ENCODE data around the gene ZBTB16. TPM values are rescaled to one million over a fixed set of nuclear protein-coding genes. Genes with fewer than 3 reads are reported as not detected.

The ZBTB16 gene
- total RNA-seq, 1 donor = under 0.01 TPM

DNA sequence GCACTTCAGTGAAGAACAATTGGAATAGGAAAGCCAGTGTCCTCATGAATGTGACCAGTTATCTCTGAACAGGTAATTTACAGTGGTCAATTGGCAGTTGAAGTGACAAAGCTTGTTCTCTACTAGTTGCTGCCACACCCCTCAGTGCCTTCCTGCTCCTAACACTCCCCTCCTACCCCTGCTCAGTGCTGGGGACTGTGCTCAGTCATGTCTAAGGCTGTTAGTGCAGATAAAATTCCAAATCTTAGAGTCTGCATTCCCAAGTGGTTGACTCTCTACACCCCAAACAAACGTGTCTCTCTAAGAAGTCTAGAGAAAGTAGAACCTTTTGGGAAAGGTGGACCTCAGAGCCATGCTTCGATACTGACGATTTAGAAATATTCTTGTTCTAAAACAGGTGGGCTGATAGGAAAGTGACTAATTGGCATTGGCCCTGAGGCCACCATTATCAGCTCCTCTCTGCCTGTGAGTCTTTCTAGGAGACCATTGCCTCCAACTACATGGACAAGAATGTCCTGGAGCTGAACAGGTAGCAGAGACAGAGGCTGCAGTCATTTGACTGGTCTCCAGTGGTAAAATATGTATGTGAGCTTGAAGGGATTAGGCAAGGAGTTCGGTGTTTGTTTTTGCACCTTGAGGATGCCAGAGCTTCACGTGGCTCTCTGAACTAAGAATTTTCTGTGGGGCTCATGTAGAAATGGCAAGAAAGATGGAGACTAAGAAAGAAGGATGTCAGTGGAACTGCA, 214.6 kb downstream of the ZBTB16 start:
- Histone ChIP-seq H3K27ac (ENCODE audit: low read depth, low read length) (no peak overlapping the region), H2AFZ (ENCODE audit: low read length) (no peak overlapping the region), H4K20me1 (ENCODE audit: insufficient read depth, low read length) (no peaks in the 10 kb centered on the region), H3K27me3 (ENCODE audit: insufficient read depth, low read length) (peaks cover 55% of the 10 kb centered on the region), H3K36me3 (ENCODE audit: insufficient read depth, low read length) (no peaks in the 10 kb centered on the region), H3K4me3 (ENCODE audit: insufficient read depth, low read length) (no peak overlapping the region), H3K79me2 (ENCODE audit: insufficient read depth, low read length) (no peaks in the 10 kb centered on the region), H3K9me3 (ENCODE audit: low read depth, low read length) (no peaks in the 10 kb centered on the region), H3K4me1 (ENCODE audit: insufficient read depth, low read length) (no peaks in the 10 kb centered on the region), H3K4me2 (ENCODE audit: insufficient read depth, low read length) (no peak overlapping the region)
- TF ChIP-seq, protein P1, sequence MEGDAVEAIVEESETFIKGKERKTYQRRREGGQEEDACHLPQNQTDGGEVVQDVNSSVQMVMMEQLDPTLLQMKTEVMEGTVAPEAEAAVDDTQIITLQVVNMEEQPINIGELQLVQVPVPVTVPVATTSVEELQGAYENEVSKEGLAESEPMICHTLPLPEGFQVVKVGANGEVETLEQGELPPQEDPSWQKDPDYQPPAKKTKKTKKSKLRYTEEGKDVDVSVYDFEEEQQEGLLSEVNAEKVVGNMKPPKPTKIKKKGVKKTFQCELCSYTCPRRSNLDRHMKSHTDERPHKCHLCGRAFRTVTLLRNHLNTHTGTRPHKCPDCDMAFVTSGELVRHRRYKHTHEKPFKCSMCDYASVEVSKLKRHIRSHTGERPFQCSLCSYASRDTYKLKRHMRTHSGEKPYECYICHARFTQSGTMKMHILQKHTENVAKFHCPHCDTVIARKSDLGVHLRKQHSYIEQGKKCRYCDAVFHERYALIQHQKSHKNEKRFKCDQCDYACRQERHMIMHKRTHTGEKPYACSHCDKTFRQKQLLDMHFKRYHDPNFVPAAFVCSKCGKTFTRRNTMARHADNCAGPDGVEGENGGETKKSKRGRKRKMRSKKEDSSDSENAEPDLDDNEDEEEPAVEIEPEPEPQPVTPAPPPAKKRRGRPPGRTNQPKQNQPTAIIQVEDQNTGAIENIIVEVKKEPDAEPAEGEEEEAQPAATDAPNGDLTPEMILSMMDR (IDR thresholded peaks at IDR 0.05; ENCODE audit: extremely low read depth, low read depth, low read length) = no peak
- no peak for DNase-seq (ENCODE audit: insufficient read length, low spot score, missing footprints)

DNA sequence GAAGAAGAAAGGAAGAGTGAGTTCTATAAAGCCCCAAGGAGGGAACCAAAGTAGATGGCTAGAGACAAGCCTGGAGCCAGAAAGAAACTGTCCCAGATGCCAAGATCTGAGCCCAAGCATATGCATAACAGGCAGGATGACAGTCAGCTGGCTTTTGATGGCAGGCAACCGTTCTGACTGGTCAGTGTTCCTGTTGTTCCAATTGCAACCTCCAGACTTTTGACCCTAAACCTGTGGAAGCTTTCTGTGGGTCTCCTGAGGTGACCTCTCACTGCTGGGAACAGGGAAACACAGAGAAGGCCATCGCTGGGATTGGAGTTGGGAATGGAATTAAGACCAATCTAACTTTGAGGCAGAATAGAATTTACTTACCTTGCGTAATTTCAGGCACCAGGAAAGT, 215.1 kb downstream of the ZBTB16 start:
- no peak overlapping the region for H2AFZ ChIP-seq (ENCODE audit: low read length)
- H3K27ac ChIP-seq (ENCODE audit: low read depth, low read length) = no peak overlapping the region
- no peaks in the 10 kb centered on the region for H4K20me1 ChIP-seq (ENCODE audit: insufficient read depth, low read length)
- TF ChIP-seq, protein P1 (IDR thresholded peaks at IDR 0.05; ENCODE audit: extremely low read depth, low read depth, low read length) = no peak
- no peak overlapping the region for H3K4me3 ChIP-seq (ENCODE audit: insufficient read depth, low read length)
- H3K9me3 ChIP-seq (ENCODE audit: low read depth, low read length) = no peaks in the 10 kb centered on the region
- H3K79me2 ChIP-seq (ENCODE audit: insufficient read depth, low read length) = no peaks in the 10 kb centered on the region
- H3K4me1 ChIP-seq (ENCODE audit: insufficient read depth, low read length) = peaks cover under 1% of the 10 kb centered on the region
- H3K27me3 ChIP-seq (ENCODE audit: insufficient read depth, low read length) = peaks cover 58% of the 10 kb centered on the region
- no peak for DNase-seq (ENCODE audit: insufficient read length, low spot score, missing footprints)
- no peaks in the 10 kb centered on the region for H3K36me3 ChIP-seq (ENCODE audit: insufficient read depth, low read length)
- no peak overlapping the region for H3K4me2 ChIP-seq (ENCODE audit: insufficient read depth, low read length)

DNA sequence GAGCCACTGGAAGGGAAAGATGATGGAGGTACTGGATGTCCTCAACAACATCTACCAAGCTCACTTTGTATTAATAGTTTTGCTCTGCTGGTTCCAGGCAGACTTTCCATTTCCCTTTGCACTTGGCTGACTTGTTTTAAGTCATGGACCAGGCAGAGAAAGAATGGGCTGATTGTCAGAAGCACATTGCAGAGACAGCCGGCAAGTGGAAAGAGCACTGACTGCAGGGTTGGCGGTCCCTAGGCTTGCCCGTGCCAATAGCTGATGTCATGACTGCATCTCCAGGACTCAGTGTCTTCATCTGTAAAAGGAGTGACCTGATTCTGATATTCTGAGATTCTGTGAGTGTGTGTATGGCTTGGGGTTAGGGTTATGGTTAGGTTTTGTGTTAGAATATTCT, 215.8 kb downstream of the ZBTB16 start:
- no peaks in the 10 kb centered on the region for H3K79me2 ChIP-seq (ENCODE audit: insufficient read depth, low read length)
- no peak overlapping the region for H3K4me2 ChIP-seq (ENCODE audit: insufficient read depth, low read length)
- H3K36me3 ChIP-seq (ENCODE audit: insufficient read depth, low read length) = no peaks in the 10 kb centered on the region
- peaks cover 58% of the 10 kb centered on the region for H3K27me3 ChIP-seq (ENCODE audit: insufficient read depth, low read length)
- H3K9me3 ChIP-seq (ENCODE audit: low read depth, low read length) = no peaks in the 10 kb centered on the region
- no peaks in the 10 kb centered on the region for H4K20me1 ChIP-seq (ENCODE audit: insufficient read depth, low read length)
- no peak overlapping the region for H2AFZ ChIP-seq (ENCODE audit: low read length)
- DNase-seq (ENCODE audit: insufficient read length, low spot score, missing footprints) = no peak
- TF ChIP-seq, protein P1 (IDR thresholded peaks at IDR 0.05; ENCODE audit: extremely low read depth, low read depth, low read length) = no peak
- H3K27ac ChIP-seq (ENCODE audit: low read depth, low read length) = no peak overlapping the region
- peaks cover 7% of the 10 kb centered on the region for H3K4me1 ChIP-seq (ENCODE audit: insufficient read depth, low read length)
- H3K4me3 ChIP-seq (ENCODE audit: insufficient read depth, low read length) = no peak overlapping the region

DNA sequence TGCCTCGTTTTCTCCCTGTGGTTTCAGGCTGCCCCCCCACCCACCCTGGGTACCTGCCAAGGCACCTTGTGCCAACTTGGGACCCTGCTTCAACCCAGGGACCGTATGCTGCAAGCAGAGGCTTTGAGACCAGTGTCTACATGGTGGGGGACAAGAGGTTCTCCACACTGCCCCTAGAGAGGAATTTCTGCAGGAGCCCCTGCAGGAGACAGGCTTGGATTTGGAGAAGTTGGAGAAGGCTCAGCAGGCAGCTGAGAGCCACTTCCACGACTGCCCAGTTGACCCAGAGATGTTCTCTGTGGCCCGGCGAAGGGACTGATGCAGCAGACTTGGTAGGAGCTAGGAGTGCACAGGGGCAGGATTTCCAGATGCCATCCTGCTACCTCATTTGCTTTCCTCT, 216.6 kb downstream of the ZBTB16 start:
- Histone ChIP-seq H3K79me2 (ENCODE audit: insufficient read depth, low read length) (no peaks in the 10 kb centered on the region), H3K27me3 (ENCODE audit: insufficient read depth, low read length) (peaks cover 50% of the 10 kb centered on the region), H3K27ac (ENCODE audit: low read depth, low read length) (no peak overlapping the region), H3K4me3 (ENCODE audit: insufficient read depth, low read length) (no peak overlapping the region), H3K9me3 (ENCODE audit: low read depth, low read length) (no peaks in the 10 kb centered on the region), H2AFZ (ENCODE audit: low read length) (no peak overlapping the region), H3K36me3 (ENCODE audit: insufficient read depth, low read length) (no peaks in the 10 kb centered on the region), H4K20me1 (ENCODE audit: insufficient read depth, low read length) (no peaks in the 10 kb centered on the region), H3K4me1 (ENCODE audit: insufficient read depth, low read length) (peaks cover 13% of the 10 kb centered on the region), H3K4me2 (ENCODE audit: insufficient read depth, low read length) (no peak overlapping the region)
- TF ChIP-seq, protein P1 (IDR thresholded peaks at IDR 0.05; ENCODE audit: extremely low read depth, low read depth, low read length) = no peak
- no peak for DNase-seq (ENCODE audit: insufficient read length, low spot score, missing footprints)
